Endometrium (tissue), 2 donors: ENCODE results near the gene TMPRSS5.

ENCODE experiments used
- FAIRE-seq: peaks from 2 replicates; lab custom pipeline; 2012; peaks lifted over from hg19 to GRCh38; lab: Jason Lieb, UNC
- donor health status: control.
- donor health status: control.

Gene TMPRSS5

GRCh38 chr11:113667801-113668200 is 38.3 kb downstream of the TMPRSS5 start:
- no peak for FAIRE-seq

GRCh38 chr11:113666584-113666983 is 39.5 kb downstream of the TMPRSS5 start:
- FAIRE-seq: no peak

- FAIRE-seq: peak; percentile 4
These were observed 41.0 kb downstream of the TMPRSS5 start for GRCh38 chr11:113664981-113665710.

GRCh38 chr11:113664069-113664980 is 41.8 kb downstream of the TMPRSS5 start:
- FAIRE-seq: peak; percentile 84

GRCh38 chr11:113663567-113663966 is 42.5 kb downstream of the TMPRSS5 start:
- FAIRE-seq: no peak

GRCh38 chr11:113655771-113656170 is 50.3 kb downstream of the TMPRSS5 start:
- FAIRE-seq: no peak

GRCh38 chr11:113651023-113651422 is 55.1 kb downstream of the TMPRSS5 start:
- FAIRE-seq: no peak

- FAIRE-seq: no peak
These were observed 56.8 kb downstream of the TMPRSS5 start for GRCh38 chr11:113649311-113649710.

GRCh38 chr11:113647856-113648255 is 58.3 kb downstream of the TMPRSS5 start:
- no peak for FAIRE-seq

- no peak for FAIRE-seq
These were observed 59.0 kb downstream of the TMPRSS5 start for GRCh38 chr11:113647108-113647507.

- no peak for FAIRE-seq
These were observed 60.3 kb downstream of the TMPRSS5 start for GRCh38 chr11:113645593-113646349.

GRCh38 chr11:113644605-113645004 is 61.5 kb downstream of the TMPRSS5 start:
- FAIRE-seq: no peak

GRCh38 chr11:113643701-113644100 is 62.4 kb downstream of the TMPRSS5 start:
- FAIRE-seq: no peak

- no peak for FAIRE-seq
These were observed 63.0 kb downstream of the TMPRSS5 start for GRCh38 chr11:113643006-113643585.

GRCh38 chr11:113642090-113642489 is 64.0 kb downstream of the TMPRSS5 start:
- FAIRE-seq: no peak

- no peak for FAIRE-seq
These were observed 67.7 kb downstream of the TMPRSS5 start for GRCh38 chr11:113638376-113638775.

- FAIRE-seq: no peak
These were observed 68.5 kb downstream of the TMPRSS5 start for GRCh38 chr11:113637636-113638035.
